Muscle of arm (tissue), 12 donors: ENCODE results near the gene SLC22A13. TPM values are rescaled to one million over a fixed set of nuclear protein-coding genes. Genes with fewer than 3 reads are reported as not detected.
A peak's percentile ranks its signal among the peaks of the same experiment; 100 is the strongest.
"Not testable (repeated sequence)": the region's sequence is repeated elsewhere in the genome, so short reads cannot be mapped to it uniquely, and the experiment has no call there.

Experiments
- DNase-seq: peaks from one replicate; pipeline ENCODE4 v3.0.0-alpha.2; 2013
- polyA plus RNA-seq, 12 donors: library from polyadenylated mRNA; unstranded; fragments of 120-200 nt; gene quantifications; one replicate each; pipeline ENCODE4 v1.2.1, GENCODE V29; 2013; ENCODE audit not compliant: insufficient read length in 12 of 12

SLC22A13 gene
- polyA plus RNA-seq, 12 donors: 0.12 to 0.30 (median 0.15) TPM; not detected in 3

GRCh38 chr3:38264779-38265178 is 833 bp upstream of the SLC22A13 start:
- DNase-seq: no peak

DNA sequence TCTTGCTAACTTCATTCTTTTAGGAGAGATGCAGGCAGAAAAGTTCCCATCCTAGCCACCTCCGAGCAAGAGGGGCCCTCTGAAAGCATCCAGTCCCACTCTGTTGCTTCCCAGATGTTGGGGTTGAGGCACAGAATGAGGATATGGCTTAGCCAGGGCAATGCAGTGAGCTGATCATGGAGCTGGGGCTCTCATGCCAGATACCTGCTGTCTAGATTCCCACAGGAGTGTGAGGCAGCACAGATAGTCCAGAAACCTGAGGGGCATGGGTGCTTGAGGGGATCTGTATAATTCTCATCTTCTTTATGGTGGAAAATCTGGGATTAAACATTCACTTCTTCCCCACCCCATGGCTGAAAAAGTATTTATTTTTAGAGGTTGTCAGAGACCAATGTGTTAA is 1.2 kb downstream of the SLC22A13 start:
- DNase-seq: no peak

DNA sequence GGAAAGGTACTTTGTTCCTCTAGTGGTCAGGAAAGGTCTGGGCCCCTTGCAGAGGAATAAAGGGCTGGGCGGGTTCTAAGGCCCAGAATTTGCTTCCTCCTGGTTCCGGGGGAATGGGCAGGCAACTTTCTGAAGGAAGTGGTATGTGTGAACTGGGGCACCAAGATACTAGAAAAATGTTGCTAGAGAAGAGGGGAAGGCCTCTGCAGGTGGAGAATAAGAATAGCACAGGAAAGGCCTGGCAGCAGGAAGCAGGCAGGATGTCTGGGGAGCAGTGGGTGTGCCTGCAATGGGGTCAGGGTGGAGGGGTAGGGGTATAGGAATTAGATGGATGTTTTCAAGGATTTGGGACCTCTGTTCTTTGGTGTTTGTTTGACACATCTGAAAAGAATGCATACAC is 2.0 kb downstream of the SLC22A13 start:
- no peak for DNase-seq

DNA sequence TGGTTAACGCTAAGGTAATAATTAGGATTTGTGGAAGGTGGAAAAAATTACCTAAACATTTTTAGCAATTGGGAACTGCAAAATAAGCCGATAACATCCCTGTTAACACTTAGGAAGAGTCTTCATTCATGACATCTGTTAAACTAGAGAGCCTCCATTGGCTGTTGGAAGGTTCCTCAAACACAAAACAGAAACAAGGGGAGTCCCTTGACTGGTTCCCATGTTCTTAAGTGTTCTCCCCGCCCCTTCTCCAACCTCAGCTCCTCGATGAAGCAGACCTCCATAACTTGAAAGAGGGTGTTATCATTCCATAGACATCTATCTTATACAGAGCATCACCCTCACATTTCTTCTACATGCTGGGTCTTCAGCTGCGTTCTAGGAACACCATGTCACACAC is 2.5 kb downstream of the SLC22A13 start:
- no peak for DNase-seq

- no peak for DNase-seq
These were observed 2.9 kb downstream of the SLC22A13 start for GRCh38 chr3:38268522-38268921.

DNA sequence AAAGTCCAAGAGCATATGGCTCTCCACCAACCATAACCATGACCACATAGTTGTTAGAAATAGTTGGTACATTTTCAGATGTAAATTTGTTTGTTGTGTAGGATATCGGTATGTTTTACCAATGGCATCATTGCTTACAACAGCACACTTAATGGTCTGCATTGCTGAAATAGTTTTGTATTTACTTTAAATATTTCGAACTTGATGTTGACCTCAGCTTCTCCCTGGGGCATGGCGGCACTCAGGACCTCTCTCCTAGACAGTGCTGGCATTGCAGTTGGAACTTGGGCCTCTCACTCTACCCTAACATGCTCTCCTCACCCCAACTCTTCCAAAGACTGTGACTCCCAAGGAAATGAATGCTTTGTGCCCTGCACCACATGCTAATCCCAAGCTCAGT is 5.0 kb downstream of the SLC22A13 start:
- no peak for DNase-seq

DNA sequence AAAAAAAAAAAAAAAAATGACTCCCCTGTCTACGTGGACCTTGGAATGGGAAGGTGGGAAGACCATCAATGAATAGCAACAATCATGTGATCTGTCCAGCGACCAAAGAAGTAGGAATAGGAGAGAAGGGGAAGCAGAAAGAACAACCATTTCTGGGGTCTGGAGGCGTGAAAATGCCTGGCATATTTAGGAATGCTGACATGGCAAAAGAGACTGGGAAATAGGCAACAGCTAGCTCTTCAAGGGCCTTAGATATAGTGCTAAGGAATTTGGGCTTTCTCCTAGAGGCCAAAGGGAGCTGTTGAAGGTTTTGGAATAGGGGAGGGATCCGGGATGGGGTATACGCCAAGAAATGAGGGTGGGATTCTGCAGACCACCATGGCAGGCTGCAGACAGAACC is 5.9 kb downstream of the SLC22A13 start:
- DNase-seq: no peak

GRCh38 chr3:38274864-38275649 is 9.4 kb downstream of the SLC22A13 start:
- DNase-seq: no peak

- DNase-seq: no peak
These were observed 10.0 kb downstream of the SLC22A13 start for GRCh38 chr3:38275658-38276057.

DNA sequence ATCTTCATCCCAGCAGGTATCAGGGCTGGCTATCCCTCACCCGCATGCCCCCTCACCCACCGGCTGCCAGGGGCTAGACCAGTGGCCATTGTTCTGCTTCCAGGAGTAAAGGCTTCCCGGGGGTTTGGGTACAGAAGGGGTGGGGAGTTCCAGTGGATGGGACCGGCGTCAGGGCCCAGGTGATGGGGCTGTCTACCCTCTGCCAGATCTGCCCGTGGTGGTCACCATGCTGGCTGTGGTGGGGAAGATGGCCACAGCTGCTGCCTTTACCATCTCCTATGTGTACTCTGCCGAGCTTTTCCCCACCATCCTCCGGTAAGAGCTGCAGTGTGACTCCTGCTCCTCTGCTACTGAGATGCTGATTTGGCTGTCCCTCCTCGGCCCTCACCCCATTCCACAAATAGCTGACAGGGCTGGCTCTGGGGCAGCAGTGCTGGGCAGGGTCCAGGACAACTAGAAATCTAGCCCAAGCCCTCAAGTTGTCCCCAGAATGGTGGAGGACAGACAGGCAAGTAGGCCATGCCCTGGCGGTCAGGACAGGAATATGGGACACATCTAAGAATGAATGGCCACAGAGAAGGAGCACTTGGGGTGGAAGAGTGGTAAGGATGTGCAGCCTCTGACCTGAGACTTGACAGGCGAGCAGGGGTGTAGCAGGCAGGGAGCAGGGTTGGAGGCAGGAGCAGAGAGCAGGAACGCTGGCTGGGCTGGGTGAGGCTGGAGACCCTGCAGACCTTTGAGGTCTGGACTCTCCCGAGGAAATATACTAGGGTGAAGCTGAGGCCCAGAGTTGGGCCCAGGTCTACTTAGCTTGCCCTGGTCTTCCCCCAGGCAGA is 10.7 kb downstream of the SLC22A13 start:
- no peak for DNase-seq

DNA sequence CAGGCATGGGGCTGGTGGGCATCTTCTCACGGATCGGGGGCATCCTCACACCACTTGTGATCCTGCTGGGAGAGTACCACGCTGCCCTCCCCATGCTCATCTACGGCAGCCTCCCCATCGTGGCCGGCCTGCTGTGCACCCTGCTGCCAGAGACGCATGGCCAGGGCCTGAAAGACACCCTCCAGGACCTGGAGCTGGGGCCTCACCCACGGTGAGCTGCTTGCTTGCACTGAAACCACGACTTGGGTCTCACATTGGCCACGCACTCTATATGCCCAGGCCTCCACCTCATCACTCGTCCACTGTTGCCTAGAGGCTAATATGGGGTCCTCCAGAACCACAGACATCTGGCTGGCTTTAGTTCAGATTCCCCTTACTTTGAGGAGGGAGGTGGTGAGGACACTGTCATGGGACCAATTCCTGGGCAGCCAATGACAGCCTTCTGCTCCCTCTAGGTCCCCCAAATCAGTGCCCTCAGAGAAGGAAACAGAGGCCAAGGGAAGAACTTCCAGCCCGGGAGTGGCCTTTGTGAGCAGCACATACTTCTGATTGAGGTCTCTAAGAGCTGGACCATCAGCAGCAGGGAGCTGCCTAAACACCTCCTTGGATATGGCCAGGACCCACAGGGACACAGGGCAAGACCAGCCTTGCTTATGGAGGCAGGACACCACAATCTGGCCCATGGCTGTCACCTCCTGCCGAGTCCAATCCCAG is 11.5 kb downstream of the SLC22A13 start:
- no peak for DNase-seq

DNA sequence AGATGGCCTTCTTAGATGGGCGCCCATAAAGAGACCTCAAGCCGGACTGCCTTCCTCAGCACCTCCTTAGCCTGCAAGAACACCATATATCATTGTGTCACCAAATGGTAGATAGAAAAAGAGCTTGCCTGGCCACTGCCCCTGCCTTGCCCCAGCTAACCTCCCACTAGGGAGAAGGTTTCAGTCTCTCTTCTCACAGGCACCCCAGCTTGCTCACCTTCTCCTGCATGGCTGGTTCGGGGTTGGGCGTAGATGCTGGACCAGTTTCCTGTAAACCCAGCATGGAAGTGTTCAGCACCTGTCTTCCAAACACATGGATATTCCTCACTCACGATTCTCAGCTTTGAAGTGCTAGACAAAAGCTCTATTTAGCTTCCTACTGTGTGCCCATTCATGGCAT is 13.2 kb downstream of the SLC22A13 start:
- no peak for DNase-seq

GRCh38 chr3:38281895-38282686 is 16.5 kb downstream of the SLC22A13 start, which contains the start of gene SLC22A14:
Gene SLC22A14, plus strand, starts transcription at chr3:38282294. Its CDS starts 23,733 bp downstream, at chr3:38306027.
- DNase-seq: no peak

DNA sequence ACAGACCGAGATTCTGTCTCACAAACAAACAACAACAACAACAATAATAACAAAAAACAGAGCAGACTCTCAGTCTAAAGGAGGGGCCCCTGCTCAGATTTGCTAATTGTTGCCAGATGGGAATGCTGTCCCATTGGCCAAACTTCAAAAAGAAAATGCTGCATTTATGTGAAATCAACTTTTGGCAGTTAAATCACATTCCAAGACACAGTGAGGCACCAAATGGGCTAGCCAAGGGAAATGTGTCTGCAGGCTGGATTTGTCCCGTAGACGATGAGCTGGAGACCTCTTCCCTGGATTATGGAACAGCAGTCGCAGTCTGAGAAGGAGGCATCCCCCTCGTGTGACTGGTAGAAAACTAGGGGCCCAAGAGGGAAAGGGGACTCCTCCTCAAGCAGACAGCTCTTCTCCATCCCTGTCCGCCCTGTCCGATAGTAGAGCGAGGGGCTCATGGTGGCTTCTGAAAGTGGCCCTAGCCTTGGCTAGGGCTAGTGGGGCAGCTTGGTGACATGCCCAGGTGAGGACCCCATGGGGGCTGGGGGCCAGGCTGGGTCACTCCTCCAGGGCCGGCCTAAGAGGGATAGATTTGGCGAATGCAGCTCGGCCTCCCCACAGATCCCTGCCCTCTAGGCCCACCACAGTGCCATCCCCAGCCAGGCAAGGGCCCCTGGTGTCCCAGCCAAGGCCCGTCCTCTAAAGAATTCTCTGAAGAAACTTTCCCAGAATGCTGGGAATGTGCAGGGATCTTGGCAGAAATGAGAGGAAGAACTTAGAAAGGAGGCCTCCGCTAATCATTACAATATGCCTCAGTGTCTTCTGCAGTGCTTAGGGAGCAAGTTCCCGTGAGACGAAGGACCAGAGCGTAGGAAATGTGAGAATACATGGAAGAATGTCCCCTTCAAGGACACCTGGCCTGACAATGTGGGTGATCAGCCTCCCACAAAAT is 18.5 kb downstream of the SLC22A13 start:
- DNase-seq: peak; percentile 12

DNA sequence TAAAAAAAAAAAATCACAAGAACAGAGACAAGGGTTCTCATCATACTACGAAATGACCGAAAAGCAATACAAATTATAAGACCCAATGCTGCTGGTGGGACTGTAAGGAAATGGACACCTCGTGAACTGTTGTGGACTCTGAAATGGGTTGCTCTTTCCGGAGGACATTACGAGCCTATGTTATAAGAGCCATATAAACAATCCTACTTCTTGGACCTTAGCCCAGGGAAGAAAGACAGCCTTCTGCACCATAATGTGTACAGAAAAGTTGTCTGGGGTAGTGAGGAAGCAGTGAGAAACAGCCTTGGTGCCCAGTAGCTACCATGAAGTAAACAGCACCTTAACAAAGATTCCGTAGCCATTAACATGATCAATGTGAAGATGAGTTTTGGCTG is 19.1 kb downstream of the SLC22A13 start:
- DNase-seq: no peak

DNA sequence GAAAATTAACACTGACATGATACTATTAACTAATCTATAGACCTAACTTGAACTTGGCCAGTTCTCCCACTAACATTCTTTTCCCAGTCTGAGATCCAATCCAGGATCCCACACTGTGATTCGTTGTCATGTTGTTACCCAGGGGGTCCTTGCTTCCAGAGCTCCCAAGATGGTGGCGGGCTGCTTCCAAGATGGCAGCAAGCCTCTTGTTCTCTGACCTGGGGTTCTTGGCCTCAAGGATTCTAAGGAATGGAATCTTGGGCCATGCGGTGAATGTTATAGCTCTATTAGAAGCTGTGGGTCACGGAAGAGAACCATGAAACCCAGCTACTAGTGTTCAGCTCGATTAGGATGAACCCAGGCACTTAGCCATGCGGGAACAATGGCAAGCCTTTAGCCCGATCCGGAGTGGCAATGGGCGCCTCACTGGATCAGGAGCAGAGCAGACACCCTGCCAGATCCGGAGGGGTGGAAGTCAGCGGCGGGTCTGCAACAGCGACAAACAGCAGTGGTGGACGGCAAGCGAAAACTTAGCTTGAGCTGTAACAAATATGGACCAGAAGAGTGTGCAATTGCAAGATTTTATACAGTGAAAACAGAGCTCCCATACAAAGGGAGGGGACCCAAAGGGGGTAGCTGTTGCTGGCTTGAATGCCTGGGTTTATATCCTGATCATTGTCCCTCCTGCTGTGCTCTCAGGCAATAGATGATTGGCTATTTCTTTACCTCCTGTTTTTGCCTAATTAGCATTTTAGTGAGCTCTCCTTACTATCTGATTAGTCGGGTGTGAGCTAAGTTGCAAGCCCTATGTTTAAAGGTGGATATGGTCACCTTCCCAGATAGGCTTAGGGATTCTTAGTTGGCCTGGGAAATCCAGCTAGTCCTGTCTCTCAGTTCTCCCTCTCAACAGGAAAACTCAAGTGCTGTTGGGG is 23.9 kb downstream of the SLC22A13 start:
- not testable (repeated sequence) for DNase-seq

DNA sequence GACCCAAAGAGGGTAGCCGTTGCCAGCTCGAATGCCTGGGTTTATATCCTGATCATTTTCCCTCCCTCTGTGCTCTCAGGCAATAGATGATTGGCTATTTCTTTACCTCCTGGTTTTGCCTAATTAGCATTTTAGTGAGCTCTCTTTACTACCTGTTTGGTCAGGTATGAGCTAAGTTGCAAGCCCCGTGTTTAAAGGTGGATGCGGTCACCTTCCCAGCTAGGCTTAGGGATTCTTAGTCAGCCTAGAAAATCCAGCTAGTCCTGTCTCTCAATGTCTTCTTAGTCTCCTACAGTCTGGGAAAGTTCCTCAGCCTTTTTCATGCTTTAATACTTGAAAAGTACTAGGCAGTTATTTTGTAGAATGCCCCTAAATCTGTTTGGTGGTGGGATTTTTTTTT is 31.4 kb downstream of the SLC22A13 start:
- not testable (repeated sequence) for DNase-seq

- DNase-seq: no peak
These were observed 31.9 kb downstream of the SLC22A13 start for GRCh38 chr3:38297537-38297936.
